Testis (tissue), 3 donors: ENCODE results near the gene SMIM35. TPM values are rescaled to one million over a fixed set of nuclear protein-coding genes. Genes with fewer than 3 reads are reported as not detected.
"Not testable (repeated sequence)": the region's sequence is repeated elsewhere in the genome, so short reads cannot be mapped to it uniquely, and the experiment has no call there.

Experiments
- DNase-seq: peaks from one replicate; pipeline ENCODE4 v3.0.0-alpha.2; 2019
- H3K27ac ChIP-seq, 2 donors: fragments of 200-600 bp; sonication (generic); one replicate each; pipeline ENCODE4 v1.5.1; 2019
- H3K27me3 ChIP-seq: fragments of 200-600 bp; sonication (generic); one replicate; pipeline ENCODE4 v1.5.1; 2019
- H3K36me3 ChIP-seq: fragments of 200-600 bp; sonication (generic); one replicate; pipeline ENCODE4 v1.5.1; 2017; ENCODE audit warnings: low read depth; ENCODE audit errors: missing control alignments
- H3K4me1 ChIP-seq: fragments of 200-600 bp; sonication (generic); one replicate; pipeline ENCODE4 v1.5.1; 2019
- H3K4me3 ChIP-seq, 2 donors: fragments of 200-600 bp; sonication (generic); one replicate each; pipeline ENCODE4 v1.5.1; 2017 to 2019
- H3K9me3 ChIP-seq: fragments of 200-600 bp; sonication (generic); one replicate; pipeline ENCODE4 v1.5.1; 2017
- POLR2A ChIP-seq: fragments of 450-650 bp; IDR thresholded peaks from one replicate; pipeline ENCODE4 v1.6.1; 2017; ENCODE audit warnings: antibody characterized with exemption, mild to moderate bottlenecking, moderate library complexity
- WGBS, 2 donors: methylation state at CpG; one replicate each; pipeline ENCODE4 v1.1.5; 2018; 5-methylcytosine and 5-hydroxymethylcytosine counted together
- intact Hi-C: fragments of 100-400 bp; cut with DNase I; formaldehyde crosslinking; loops from one replicate; pipeline ENCODE4 v1.15.1; 2023; ENCODE audit warnings: low total_unique reads
- polyA plus RNA-seq: library from polyadenylated mRNA; stranded (reverse); fragments of 350-450 nt; fragmentation: Illumina TruSeq; extraction: RNeasy Lipid Tissue Mini Kit (QIAGEN cat#74804); gene quantifications from one replicate; pipeline ENCODE4 v1.2.3, GENCODE V29; 2014; ENCODE audit warnings: low read depth, low replicate concordance; ENCODE audit not compliant: insufficient read depth
- total RNA-seq, 2 donors: library from RNA; depleted of rRNA; stranded (reverse); fragments of >200 nt; gene quantifications; one replicate each; pipeline ENCODE4 v1.2.3, GENCODE V29; 2016
- TF ChIP-seq, protein P1 (sequence below), 3 experiments: fragments of 450-650 bp in 2 of 3; fragments of 200-600 bp in 1 of 3; sonication (generic) in 1 of 3; IDR thresholded peaks; one replicate each; pipeline ENCODE4 v1.5.1; 2016 to 2019; ENCODE audit warnings: antibody characterized with exemption in 3 of 3, mild to moderate bottlenecking in 2 of 3, moderate library complexity in 1 of 3

Gene SMIM35
- total and polyA plus RNA-seq, 3 donors from 2014 or later = 0.17 to 0.19 TPM; not detected in 1

DNA sequence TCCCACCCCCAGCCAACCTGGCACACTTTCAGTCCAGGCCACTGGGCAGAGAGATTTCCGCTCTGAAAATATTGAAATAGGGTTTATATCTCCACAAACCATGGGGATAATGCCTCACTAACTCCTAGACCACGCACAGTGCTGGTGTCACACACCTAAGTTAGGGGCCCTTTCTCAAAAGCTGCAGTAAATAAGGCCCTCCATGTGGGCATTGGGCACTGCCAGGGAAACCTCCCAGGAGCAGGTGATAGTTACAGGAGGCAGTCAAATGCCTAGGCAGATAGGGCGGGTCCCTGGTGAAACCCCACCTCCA, 103.6 kb downstream of the SMIM35 start:
- no peak for DNase-seq
- TF ChIP-seq, protein P1, sequence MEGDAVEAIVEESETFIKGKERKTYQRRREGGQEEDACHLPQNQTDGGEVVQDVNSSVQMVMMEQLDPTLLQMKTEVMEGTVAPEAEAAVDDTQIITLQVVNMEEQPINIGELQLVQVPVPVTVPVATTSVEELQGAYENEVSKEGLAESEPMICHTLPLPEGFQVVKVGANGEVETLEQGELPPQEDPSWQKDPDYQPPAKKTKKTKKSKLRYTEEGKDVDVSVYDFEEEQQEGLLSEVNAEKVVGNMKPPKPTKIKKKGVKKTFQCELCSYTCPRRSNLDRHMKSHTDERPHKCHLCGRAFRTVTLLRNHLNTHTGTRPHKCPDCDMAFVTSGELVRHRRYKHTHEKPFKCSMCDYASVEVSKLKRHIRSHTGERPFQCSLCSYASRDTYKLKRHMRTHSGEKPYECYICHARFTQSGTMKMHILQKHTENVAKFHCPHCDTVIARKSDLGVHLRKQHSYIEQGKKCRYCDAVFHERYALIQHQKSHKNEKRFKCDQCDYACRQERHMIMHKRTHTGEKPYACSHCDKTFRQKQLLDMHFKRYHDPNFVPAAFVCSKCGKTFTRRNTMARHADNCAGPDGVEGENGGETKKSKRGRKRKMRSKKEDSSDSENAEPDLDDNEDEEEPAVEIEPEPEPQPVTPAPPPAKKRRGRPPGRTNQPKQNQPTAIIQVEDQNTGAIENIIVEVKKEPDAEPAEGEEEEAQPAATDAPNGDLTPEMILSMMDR (IDR thresholded peaks at IDR 0.05) = no peak
- no peak for TF ChIP-seq POLR2A
- Histone ChIP-seq H3K4me3 (no peak overlapping the region), H3K9me3 (no peaks in the 10 kb centered on the region), H3K27me3 (no peaks in the 10 kb centered on the region), H3K4me1 (peaks cover 10% of the 10 kb centered on the region), H3K36me3 (no peaks in the 10 kb centered on the region), H3K27ac (no peak overlapping the region)
- intact Hi-C loops = no loop called here
- WGBS, 2 donors = 92 to 94% methylated on average over 2 to 3 of the region's 3 CpGs

DNA sequence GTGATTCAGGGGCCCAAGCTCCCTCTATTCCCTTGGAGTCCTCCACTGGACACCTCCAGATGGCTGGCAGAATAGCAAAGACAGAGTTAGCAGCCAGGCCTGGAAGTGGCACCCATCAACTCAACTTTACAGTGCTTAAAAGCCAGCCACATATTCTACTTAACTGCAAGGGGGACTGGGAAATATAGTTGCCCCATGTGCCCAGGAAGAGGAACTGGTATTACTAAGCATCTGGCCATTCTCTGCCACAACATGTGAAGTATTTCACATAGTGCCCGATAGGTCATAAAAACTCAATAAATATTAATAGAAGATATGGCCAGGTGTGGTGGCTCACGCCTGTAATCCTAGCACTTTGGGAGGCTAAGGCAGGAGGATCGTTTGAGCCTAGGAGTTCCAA, 106.0 kb downstream of the SMIM35 start:
- no peak for DNase-seq
- H3K27me3 ChIP-seq = no peaks in the 10 kb centered on the region
- TF ChIP-seq, protein P1 (IDR thresholded peaks at IDR 0.05) = no peak
- no peak for TF ChIP-seq POLR2A
- peaks cover 1% of the 10 kb centered on the region for H3K4me1 ChIP-seq
- no peak overlapping the region for H3K27ac ChIP-seq
- no peaks in the 10 kb centered on the region for H3K9me3 ChIP-seq
- H3K4me3 ChIP-seq = no peak overlapping the region
- WGBS, 2 donors = 88 to 90% methylated on average over 3 of the region's 3 CpGs
- no peaks in the 10 kb centered on the region for H3K36me3 ChIP-seq
- intact Hi-C loops = no loop called here

DNA sequence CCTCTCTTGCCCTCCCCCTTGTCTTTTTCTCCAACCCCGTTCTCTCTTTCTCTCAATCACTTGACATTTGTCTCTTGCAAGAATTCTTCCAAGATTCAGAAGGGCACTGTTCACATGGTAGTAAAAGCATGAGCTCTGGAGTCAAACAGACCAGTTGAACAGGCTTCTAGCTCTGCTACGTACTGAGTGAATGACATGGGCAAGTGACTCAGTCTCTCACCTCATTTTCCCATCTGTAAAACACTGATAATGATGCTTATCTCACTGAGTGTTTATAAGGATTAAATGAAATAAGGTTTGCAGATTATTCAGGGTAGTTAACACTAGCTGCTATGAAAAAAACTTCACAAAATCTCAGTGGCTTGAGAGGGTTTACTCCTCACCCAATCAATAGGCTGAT, 106.5 kb downstream of the SMIM35 start:
- intact Hi-C loops = no loop called here

DNA sequence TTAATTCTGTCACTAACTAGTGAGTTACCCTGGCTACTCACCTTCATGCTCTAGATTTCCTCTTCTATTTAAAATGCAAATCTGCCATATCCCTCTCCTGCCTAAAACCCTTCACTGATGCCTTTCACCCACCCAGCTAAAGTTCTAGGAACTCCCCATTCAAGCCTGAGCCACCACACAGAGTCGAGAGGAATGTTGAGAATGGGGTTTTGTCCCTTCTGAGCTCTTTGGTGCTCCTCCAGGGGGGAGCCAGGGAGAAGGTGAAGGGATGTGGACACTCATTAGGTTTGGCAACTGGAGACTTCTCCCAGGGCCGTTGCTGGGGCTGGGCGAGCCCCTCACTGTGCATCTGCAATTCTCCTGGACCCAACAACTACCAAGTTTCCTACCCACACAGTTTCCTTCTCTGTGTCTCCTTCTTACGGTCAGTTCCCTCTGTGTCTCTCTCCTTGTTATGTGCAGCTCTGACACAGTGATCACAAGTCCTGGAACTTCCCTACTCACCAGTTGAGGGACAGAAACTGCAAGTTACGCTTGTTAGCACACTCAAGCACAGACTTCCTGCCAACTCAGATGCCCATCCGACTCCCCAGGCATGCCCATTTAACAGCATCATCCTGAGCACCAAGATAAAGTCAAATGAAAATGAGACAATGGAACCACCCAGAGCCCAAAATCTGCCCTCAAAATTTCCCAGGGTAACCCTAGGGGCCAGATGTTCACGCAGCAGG, 107.1 kb downstream of the SMIM35 start:
- no peak for DNase-seq
- no peaks in the 10 kb centered on the region for H3K36me3 ChIP-seq
- WGBS, 2 donors = 76 to 83% methylated on average over 7 of the region's 7 CpGs
- H3K4me3 ChIP-seq = no peak overlapping the region
- no peaks in the 10 kb centered on the region for H3K9me3 ChIP-seq
- no peak overlapping the region for H3K27ac ChIP-seq
- H3K4me1 ChIP-seq = no peaks in the 10 kb centered on the region
- H3K27me3 ChIP-seq = no peaks in the 10 kb centered on the region
- no peak for TF ChIP-seq POLR2A
- TF ChIP-seq, protein P1 (IDR thresholded peaks at IDR 0.05) = no peak
- intact Hi-C loops = no loop called here

More for the DNA sequence above, 106.5 kb downstream of the SMIM35 start:
- WGBS, 2 donors = 43 to 72% methylated on average over 2 of the region's 2 CpGs
- Histone ChIP-seq H3K9me3 (no peaks in the 10 kb centered on the region), H3K4me1 (no peaks in the 10 kb centered on the region), H3K4me3 (no peak overlapping the region), H3K27me3 (no peaks in the 10 kb centered on the region), H3K27ac (no peak overlapping the region), H3K36me3 (no peaks in the 10 kb centered on the region)
- TF ChIP-seq POLR2A = no peak
- TF ChIP-seq, protein P1 (IDR thresholded peaks at IDR 0.05) = no peak
- no peak for DNase-seq

DNA sequence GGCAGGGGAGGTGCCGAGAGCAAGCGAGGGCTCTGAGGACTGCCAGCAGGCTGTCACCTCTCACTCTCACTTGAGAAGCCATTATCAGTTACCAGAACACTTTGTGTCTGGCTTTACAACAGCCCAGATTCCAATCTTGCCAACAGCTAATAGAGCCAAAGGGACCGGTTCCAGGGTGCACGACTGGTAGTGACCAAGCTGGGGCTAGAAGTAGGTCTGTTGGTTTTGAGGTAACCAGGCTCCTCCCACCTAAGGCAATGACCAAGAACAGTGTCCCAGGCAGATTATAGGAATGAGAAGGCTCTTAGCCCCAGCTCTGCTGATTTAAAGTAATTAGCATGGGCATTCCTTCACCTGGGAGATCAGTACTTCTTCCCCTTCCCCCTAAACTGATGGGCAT, 107.8 kb downstream of the SMIM35 start:
- Histone ChIP-seq H3K9me3 (no peaks in the 10 kb centered on the region), H3K27me3 (no peaks in the 10 kb centered on the region), H3K4me3 (no peak overlapping the region), H3K4me1 (no peaks in the 10 kb centered on the region), H3K36me3 (no peaks in the 10 kb centered on the region), H3K27ac (no peak overlapping the region)
- WGBS, 2 donors = 49 to 56% methylated on average over 2 to 4 of the region's 4 CpGs
- DNase-seq = no peak
- TF ChIP-seq, protein P1 (IDR thresholded peaks at IDR 0.05) = no peak
- TF ChIP-seq POLR2A = no peak
- intact Hi-C loops = no loop called here

DNA sequence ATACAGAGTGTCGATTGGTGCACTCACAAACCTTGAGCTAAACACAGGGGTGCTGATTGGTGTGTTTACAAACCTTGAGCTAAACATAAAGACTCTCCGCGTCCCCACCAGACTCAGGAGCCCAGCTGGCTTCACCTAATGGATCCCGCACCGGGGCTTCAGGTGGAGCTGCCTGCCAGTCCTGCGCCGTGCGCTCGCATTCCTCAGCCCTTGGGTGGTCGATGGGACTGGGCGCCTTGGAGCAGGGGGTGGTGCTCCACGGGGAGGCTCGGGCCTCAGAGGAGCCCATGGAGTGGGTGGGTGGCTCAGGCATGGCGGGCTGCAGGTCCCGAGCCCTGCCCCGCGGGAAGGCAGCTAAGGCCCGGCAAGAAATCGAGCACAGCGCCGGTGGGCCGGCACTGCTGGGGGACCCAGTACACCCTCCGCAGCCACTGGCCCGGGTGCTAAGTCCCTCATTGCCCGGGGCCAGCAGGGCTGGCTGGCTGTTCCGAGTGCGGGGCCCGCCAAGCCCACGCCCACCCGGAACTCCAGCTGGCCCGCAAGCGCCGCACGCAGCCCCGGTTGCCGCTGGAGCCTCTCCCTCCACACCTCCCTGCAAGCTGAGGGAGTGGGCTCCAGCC, 108.4 kb downstream of the SMIM35 start:
- H3K27ac ChIP-seq, H3K36me3 ChIP-seq, H3K9me3 ChIP-seq, H3K4me1 ChIP-seq, H3K27me3 ChIP-seq, DNase-seq, intact Hi-C loops: not testable (repeated sequence)
- WGBS, 2 donors = 50 to 61% methylated on average over 2 to 20 of the region's 36 CpGs
- peak overlapping the region in 1 of 2 donors; percentile 31 for H3K4me3 ChIP-seq

DNA sequence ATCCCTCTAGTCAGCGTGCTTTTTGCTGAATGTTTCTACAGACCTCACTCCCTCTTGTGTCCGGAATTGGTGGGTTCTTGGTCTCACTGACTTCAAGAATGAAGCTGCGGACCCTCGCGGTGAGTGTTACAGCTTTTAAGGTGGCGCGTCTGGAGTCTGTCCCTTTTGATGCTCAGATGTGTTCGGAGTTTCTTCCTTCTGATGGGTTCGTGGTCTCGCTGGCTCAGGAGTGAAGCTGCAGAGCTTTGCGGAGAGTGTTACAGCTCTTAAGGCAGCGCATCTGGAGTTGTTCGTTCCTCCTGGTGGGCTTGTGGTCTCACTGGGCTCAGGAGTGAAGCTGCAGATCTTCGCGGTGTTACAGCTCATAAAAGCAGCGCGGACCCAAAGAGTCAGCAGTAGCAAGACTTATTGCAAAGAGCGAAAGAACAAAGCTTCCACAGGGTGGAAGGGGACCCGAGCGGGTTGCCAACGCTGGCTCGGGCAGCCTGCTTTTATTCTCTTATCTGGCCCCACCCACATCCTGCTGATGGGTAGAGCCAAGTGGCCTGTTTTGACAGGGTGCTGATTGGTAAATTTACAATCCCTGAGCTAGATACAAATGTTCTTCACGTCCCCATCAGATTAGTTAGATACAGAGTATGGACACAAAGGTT, 109.0 kb downstream of the SMIM35 start:
- 59 to 77% methylated on average over 14 to 23 of the region's 23 CpGs for WGBS, 2 donors

More for the DNA sequence above, 109.0 kb downstream of the SMIM35 start:
- H3K4me3 ChIP-seq, H3K4me1 ChIP-seq, H3K36me3 ChIP-seq, H3K27ac ChIP-seq, DNase-seq, intact Hi-C loops, H3K27me3 ChIP-seq, H3K9me3 ChIP-seq: not testable (repeated sequence)
